DOHH2 (cell line): ENCODE measurements around the gene CENPM.
A peak's percentile ranks its signal among the peaks of the same experiment; 100 is the strongest.

ENCODE experiments used
- H3F3A ChIP-seq: fragments of 200-600 bp; sonication (generic), shearing (Covaris generic); 2 replicates; pipeline ENCODE4 v1.6.0; 2016; ENCODE audit warnings: antibody characterized with exemption, mild to moderate bottlenecking; ENCODE audit not compliant: control insufficient read depth, insufficient read depth
- H3K27ac ChIP-seq: fragments of 200-600 bp; sonication (generic); 2 replicates; pipeline ENCODE4 v1.5.1; 2014; ENCODE audit warnings: low read depth, mild to moderate bottlenecking, low read length, moderate library complexity
- H3K27me3 ChIP-seq: fragments of 200-600 bp; sonication (generic); 2 replicates; pipeline ENCODE4 v1.6.1; 2014; ENCODE audit warnings: mild to moderate bottlenecking, low read length, mixed read lengths; ENCODE audit not compliant: control insufficient read depth
- H3K36me3 ChIP-seq: fragments of 200-600 bp; sonication (generic); 2 replicates; pipeline ENCODE4 v1.6.1; 2014; ENCODE audit warnings: mild to moderate bottlenecking, low read length, moderate library complexity, mixed read lengths; ENCODE audit not compliant: control insufficient read depth
- H3K4me1 ChIP-seq: fragments of 200-600 bp; sonication (generic); 2 replicates; pipeline ENCODE4 v1.6.1; 2014; ENCODE audit warnings: mild to moderate bottlenecking, low read length, mixed read lengths; ENCODE audit not compliant: control insufficient read depth
- H3K4me2 ChIP-seq: fragments of 200-600 bp; sonication (generic); 2 replicates; pipeline ENCODE4 v1.6.0; 2014; ENCODE audit warnings: mild to moderate bottlenecking, low read length, moderate library complexity
- H3K4me3 ChIP-seq: fragments of 200-600 bp; sonication (generic); 2 replicates; pipeline ENCODE4 v1.5.1; 2014; ENCODE audit warnings: mild to moderate bottlenecking, low read length, mixed read lengths
- H3K79me2 ChIP-seq: fragments of 200-600 bp; sonication (generic); 2 replicates; pipeline ENCODE4 v1.6.1; 2014; ENCODE audit warnings: mild to moderate bottlenecking, low read length, mixed read lengths; ENCODE audit not compliant: control insufficient read depth
- H3K9me2 ChIP-seq: fragments of 200-600 bp; sonication (generic); replicated peaks from 2 replicates; pipeline ENCODE4 v1.6.1; 2014; ENCODE audit warnings: mild to moderate bottlenecking, low read length, mixed read lengths; ENCODE audit not compliant: control insufficient read depth
- H3K9me3 ChIP-seq: fragments of 200-600 bp; sonication (generic); 2 replicates; pipeline ENCODE4 v1.6.1; 2014; ENCODE audit warnings: antibody characterized with exemption, low read length, mixed read lengths; ENCODE audit not compliant: control insufficient read depth, insufficient read depth
- H4K20me1 ChIP-seq: fragments of 200-600 bp; sonication (generic); 2 replicates; pipeline ENCODE4 v1.6.0; 2014; ENCODE audit warnings: low read depth, mild to moderate bottlenecking, antibody characterized with exemption, low read length, moderate library complexity; ENCODE audit not compliant: control insufficient read depth, insufficient read depth
- CTCF ChIP-seq: fragments of 200-600 bp; sonication (generic); IDR thresholded peaks from one replicate; pipeline ENCODE4 v1.5.1; 2014; ENCODE audit warnings: antibody characterized with exemption, mild to moderate bottlenecking, low read depth, low read length; ENCODE audit not compliant: poor library complexity, severe bottlenecking
- EZH2phosphoT487 ChIP-seq: fragments of 200-600 bp; sonication (generic); IDR thresholded peaks from 2 replicates; pipeline ENCODE4 v1.6.1; 2017; ENCODE audit warnings: borderline replicate concordance, mild to moderate bottlenecking, antibody characterized with exemption, low read length, moderate library complexity, mixed read lengths

The CENPM gene

GRCh38 chr22:41969110-41969646 is 22.2 kb upstream of the CENPM start, which contains the start of gene SEPTIN3:
TSS of gene SEPTIN3 (plus strand) at chr22:41969443. CDS start at chr22:41971493, 2,050 bp downstream.
- H3F3A ChIP-seq, result no peaks in the 10 kb centered on the region
- H3K27ac ChIP-seq, result no peak within 1 kb of the TSS
- no peak within 1 kb of the TSS for H3K4me2 ChIP-seq
- no peaks in the 10 kb centered on the region for H3K4me1 ChIP-seq
- no peaks in the 10 kb centered on the region for H3K9me3 ChIP-seq
- H3K79me2 ChIP-seq, result no peaks in the 10 kb centered on the region
- H3K9me2 ChIP-seq, result no peaks in the 10 kb centered on the region
- H4K20me1 ChIP-seq, result no peaks in the 10 kb centered on the region
- TF ChIP-seq CTCF, result no peak
- TF ChIP-seq EZH2phosphoT487, result no peak
- H3K36me3 ChIP-seq, result no peaks in the 10 kb centered on the region
- no peak within 1 kb of the TSS for H3K4me3 ChIP-seq
- H3K27me3 ChIP-seq, result peaks cover 12% of the 10 kb centered on the region

GRCh38 chr22:41968601-41969000 is 21.6 kb upstream of the CENPM start:
- Histone ChIP-seq H3K9me2 (no peaks in the 10 kb centered on the region), H3K27ac (no peak overlapping the region), H3K9me3 (no peaks in the 10 kb centered on the region), H3F3A (no peaks in the 10 kb centered on the region), H3K36me3 (no peaks in the 10 kb centered on the region), H4K20me1 (no peaks in the 10 kb centered on the region), H3K27me3 (peaks cover 12% of the 10 kb centered on the region), H3K4me1 (no peaks in the 10 kb centered on the region), H3K4me2 (no peak overlapping the region), H3K4me3 (no peak overlapping the region), H3K79me2 (no peaks in the 10 kb centered on the region)
- TF ChIP-seq EZH2phosphoT487 (no peak), CTCF (no peak)

GRCh38 chr22:41966607-41967240 is 19.8 kb upstream of the CENPM start:
- TF ChIP-seq CTCF, result peak; percentile 59
- TF ChIP-seq EZH2phosphoT487, result no peak
- Histone ChIP-seq H4K20me1 (no peaks in the 10 kb centered on the region), H3F3A (no peaks in the 10 kb centered on the region), H3K9me2 (no peaks in the 10 kb centered on the region), H3K27me3 (peaks cover 1% of the 10 kb centered on the region; the same call in 1 of the 2 replicates), H3K4me1 (no peaks in the 10 kb centered on the region), H3K36me3 (no peaks in the 10 kb centered on the region), H3K27ac (no peak overlapping the region), H3K4me3 (no peak overlapping the region), H3K79me2 (no peaks in the 10 kb centered on the region), H3K4me2 (no peak overlapping the region), H3K9me3 (no peaks in the 10 kb centered on the region)
